ENCODE measurements around the gene SUN3. TPM values are rescaled to one million over a fixed set of nuclear protein-coding genes. Genes with fewer than 3 reads are reported as not detected.

Gene SUN3
- total RNA-seq, 1 donor from 2014 or later, result not detected

DNA sequence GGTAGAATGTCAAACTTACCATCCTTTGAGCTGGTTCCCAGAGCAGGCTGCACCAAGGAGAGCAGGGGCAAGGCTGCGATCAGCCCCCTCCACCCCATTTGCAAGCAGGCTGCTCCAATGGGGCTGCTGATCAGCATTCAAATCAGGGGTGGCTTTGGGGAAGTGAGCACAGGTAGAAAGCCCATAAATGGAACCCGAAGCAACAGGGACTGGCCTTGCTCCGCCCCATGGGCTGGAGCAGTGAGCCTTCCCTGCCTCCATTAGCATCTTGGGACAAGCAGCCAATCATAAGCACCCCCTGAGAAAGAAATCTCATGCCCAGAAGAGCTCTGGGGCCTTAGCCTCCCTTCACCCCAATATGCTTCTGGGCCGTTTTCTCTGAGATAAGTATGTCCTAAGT, 76.7 kb downstream of the SUN3 start:
- no peaks in the 10 kb centered on the region for H3K9me3 ChIP-seq
- ATAC-seq (no peak), DNase-seq (no peak)
- H3K27me3 ChIP-seq, result no peaks in the 10 kb centered on the region
- TF ChIP-seq, protein P1, sequence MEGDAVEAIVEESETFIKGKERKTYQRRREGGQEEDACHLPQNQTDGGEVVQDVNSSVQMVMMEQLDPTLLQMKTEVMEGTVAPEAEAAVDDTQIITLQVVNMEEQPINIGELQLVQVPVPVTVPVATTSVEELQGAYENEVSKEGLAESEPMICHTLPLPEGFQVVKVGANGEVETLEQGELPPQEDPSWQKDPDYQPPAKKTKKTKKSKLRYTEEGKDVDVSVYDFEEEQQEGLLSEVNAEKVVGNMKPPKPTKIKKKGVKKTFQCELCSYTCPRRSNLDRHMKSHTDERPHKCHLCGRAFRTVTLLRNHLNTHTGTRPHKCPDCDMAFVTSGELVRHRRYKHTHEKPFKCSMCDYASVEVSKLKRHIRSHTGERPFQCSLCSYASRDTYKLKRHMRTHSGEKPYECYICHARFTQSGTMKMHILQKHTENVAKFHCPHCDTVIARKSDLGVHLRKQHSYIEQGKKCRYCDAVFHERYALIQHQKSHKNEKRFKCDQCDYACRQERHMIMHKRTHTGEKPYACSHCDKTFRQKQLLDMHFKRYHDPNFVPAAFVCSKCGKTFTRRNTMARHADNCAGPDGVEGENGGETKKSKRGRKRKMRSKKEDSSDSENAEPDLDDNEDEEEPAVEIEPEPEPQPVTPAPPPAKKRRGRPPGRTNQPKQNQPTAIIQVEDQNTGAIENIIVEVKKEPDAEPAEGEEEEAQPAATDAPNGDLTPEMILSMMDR (IDR thresholded peaks at IDR 0.05), result no peak
- H3K36me3 ChIP-seq, result peaks cover 21% of the 10 kb centered on the region
- H3K4me3 ChIP-seq, result no peak overlapping the region
- H3K27ac ChIP-seq, result no peak overlapping the region
- peaks cover 9% of the 10 kb centered on the region for H3K4me1 ChIP-seq
- intact Hi-C loops (cut with DNase I), result no loop called here

DNA sequence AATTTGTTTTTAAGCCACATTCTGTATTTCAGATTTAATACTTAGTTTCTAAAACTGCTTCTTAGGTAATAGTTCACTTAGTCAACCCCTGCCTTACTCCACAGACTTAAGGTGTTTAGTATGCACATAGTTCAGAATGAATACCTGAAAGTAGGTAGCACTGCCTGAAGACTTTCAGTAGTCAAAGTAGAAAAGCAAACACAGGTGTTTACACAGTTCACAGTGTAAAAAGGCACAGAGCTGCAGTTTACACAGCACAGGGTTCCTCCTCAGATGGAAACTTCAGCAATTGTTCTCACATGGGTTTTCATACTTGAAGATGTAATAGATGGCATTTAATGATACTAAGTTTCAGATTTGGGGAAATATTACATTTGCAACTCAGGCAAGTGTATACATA, 77.5 kb downstream of the SUN3 start:
- Histone ChIP-seq H3K4me3 (no peak overlapping the region), H3K27me3 (no peaks in the 10 kb centered on the region), H3K9me3 (no peaks in the 10 kb centered on the region), H3K36me3 (peaks cover 17% of the 10 kb centered on the region), H3K4me1 (peaks cover 9% of the 10 kb centered on the region), H3K27ac (peak overlapping the region; percentile 21)
- peak; percentile 84 for ATAC-seq
- TF ChIP-seq, protein P1 (IDR thresholded peaks at IDR 0.05), result no peak
- intact Hi-C loops (cut with DNase I), result no loop called here
- no peak for DNase-seq

DNA sequence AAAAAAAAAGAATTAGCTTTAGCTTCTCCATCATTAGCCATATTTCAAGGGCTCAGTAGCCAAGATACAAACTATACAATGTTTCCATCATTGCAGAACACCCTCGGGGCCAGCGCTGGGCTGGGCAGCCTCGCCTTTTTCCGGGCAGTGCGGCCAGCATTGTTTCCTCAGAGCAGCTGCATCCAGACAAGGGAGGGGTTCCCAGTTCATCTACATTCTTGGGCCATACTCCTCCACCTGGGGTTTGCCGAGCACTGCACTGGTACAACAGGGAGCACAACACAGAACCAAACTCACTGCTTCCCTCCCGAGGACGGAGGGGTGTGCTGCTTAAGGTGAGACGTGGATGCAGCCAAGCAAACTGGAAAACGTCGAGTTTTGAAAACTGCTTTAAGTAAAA, 78.2 kb downstream of the SUN3 start:
- no peaks in the 10 kb centered on the region for H3K9me3 ChIP-seq
- H3K4me1 ChIP-seq, result peaks cover 9% of the 10 kb centered on the region
- DNase-seq, result no peak
- peaks cover 13% of the 10 kb centered on the region for H3K36me3 ChIP-seq
- TF ChIP-seq, protein P1 (IDR thresholded peaks at IDR 0.05), result no peak
- no peak overlapping the region for H3K4me3 ChIP-seq
- intact Hi-C loops (cut with DNase I), result no loop called here
- no peaks in the 10 kb centered on the region for H3K27me3 ChIP-seq
- H3K27ac ChIP-seq, result peak overlapping the region; percentile 21
- peak; percentile 81 for ATAC-seq

DNA sequence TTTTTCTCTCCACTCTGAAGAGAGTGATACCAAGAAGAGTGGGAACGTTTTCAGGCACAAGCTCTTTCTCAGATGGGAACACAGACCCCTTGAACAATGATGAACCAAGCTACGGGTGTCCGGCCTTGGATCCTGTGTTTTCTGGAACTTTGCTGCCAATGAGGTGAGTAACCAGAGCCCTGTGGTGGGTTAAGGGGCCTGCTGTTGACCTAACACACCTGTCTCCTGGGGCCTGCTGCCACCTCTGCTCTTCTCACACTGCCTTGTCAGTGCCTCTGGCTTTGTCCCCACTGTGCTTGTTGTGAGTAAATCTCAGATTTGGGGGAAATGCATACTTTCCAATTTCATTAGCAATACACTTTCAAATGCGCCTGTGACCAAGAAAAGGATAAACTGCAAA, 79.2 kb downstream of the SUN3 start:
- H3K27ac ChIP-seq, result peak overlapping the region; percentile 0
- peaks cover 9% of the 10 kb centered on the region for H3K4me1 ChIP-seq
- DNase-seq (no peak), ATAC-seq (no peak)
- no peaks in the 10 kb centered on the region for H3K27me3 ChIP-seq
- peaks cover 9% of the 10 kb centered on the region for H3K36me3 ChIP-seq
- no peaks in the 10 kb centered on the region for H3K9me3 ChIP-seq
- TF ChIP-seq, protein P1 (IDR thresholded peaks at IDR 0.05), result no peak
- no peak overlapping the region for H3K4me3 ChIP-seq
- intact Hi-C loops (cut with DNase I), result no loop called here

DNA sequence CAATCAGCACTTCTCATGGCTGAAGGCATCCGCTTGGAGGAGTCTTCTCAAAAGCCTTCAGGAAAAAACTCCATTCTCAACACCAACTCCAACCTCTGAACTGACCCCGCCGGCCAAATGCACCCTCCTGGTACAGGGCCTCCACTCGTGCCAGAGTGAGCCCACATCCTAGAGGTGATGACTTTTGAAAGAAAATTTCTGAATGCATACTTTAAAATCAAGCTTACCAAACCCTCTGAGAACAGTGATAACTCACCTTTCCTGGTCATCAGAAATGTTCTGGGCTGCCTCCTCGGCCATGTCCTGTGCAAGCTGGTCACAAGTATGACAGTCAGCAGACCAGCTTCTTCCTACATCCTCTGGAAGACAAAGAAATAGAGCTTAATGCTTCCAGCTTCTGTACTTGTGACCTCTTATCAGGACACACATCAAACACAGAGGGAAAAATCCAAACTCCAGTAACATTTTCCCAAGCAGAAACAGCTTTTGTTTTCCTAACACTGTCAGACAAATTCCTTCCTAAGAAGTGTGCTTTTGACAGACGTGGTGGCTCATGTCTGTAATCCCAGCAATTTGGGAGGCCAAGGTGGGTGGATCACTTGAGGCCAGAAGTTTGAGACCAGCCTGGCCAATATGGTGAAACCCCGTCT, 80.6 kb downstream of the SUN3 start, which contains the start of gene PKD1L1:
TSS of gene PKD1L1 (minus strand) at position 326 of the 650 bp plus-strand sequence. CDS start at position 300, 26 bp downstream.
- Histone ChIP-seq H3K4me3 (no peak within 1 kb of the TSS), H3K36me3 (no peaks in the 10 kb centered on the region), H3K4me1 (peaks cover 13% of the 10 kb centered on the region), H3K27me3 (no peaks in the 10 kb centered on the region), H3K9me3 (no peaks in the 10 kb centered on the region), H3K27ac (no peak within 1 kb of the TSS)
- intact Hi-C loops (cut with DNase I), result no loop called here
- no peak for DNase-seq
- ATAC-seq, result no peak
- TF ChIP-seq, protein P1 (IDR thresholded peaks at IDR 0.05), result no peak
